Activated naive CD4-positive, alpha-beta T cell treated with anti-CD3 and anti-CD28 coated beads for 36 hours (primary cell): Measurements from ENCODE around the gene WDR89. TPM values are rescaled to one million over a fixed set of nuclear protein-coding genes. Genes with fewer than 3 reads are reported as not detected.
"Not testable (repeated sequence)": the region's sequence is repeated elsewhere in the genome, so short reads cannot be mapped to it uniquely, and the experiment has no call there.

Experiments
- CTCF ChIA-PET: fragments of 350-600 bp; sonication (Branson Sonifier 250); formaldehyde crosslinking; loops from one replicate; lab custom pipeline; 2021; ENCODE audit warnings: antibody characterized with exemption; lab: Charles Lee
- DNase-seq: peaks from one replicate; pipeline ENCODE4 v3.0.0-alpha.2; 2020
- H3K27ac Mint-ChIP-seq: one replicate; pipeline ENCODE4 v1.8.0; 2021; ENCODE audit warnings: mild to moderate bottlenecking, mixed read lengths
- H3K27me3 Mint-ChIP-seq: one replicate; pipeline ENCODE4 v1.8.0; 2021; ENCODE audit warnings: low read depth, mixed read lengths
- H3K36me3 Mint-ChIP-seq: one replicate; pipeline ENCODE4 v1.8.0; 2021; ENCODE audit warnings: low read depth, mixed read lengths
- H3K4me1 Mint-ChIP-seq: one replicate; pipeline ENCODE4 v1.8.0; 2021; ENCODE audit warnings: low read depth, mixed read lengths
- H3K4me3 Mint-ChIP-seq: one replicate; pipeline ENCODE4 v1.8.0; 2021; ENCODE audit warnings: mild to moderate bottlenecking, moderate library complexity, mixed read lengths
- H3K9me3 Mint-ChIP-seq: one replicate; pipeline ENCODE4 v1.8.0; 2021; ENCODE audit warnings: mixed read lengths
- intact Hi-C: fragments of 100-400 bp; cut with micrococcal nuclease; formaldehyde crosslinking; loops from one replicate; pipeline ENCODE4 v1.15.1; 2023
- total RNA-seq, 2 experiments: library from RNA; stranded (reverse); gene quantifications; one replicate each; pipeline ENCODE4 v1.2.3, GENCODE V29; 2021

Gene WDR89
- total RNA-seq, 2 experiments from 2014 or later = 26.7 to 27.7 TPM

GRCh38 chr14:63671987-63672386 is 30.3 kb upstream of the WDR89 start:
- Mint-ChIP-seq H3K4me3 (no peak overlapping the region), H3K27ac (no peak overlapping the region), H3K27me3 (no peaks in the 10 kb centered on the region), H3K9me3 (no peaks in the 10 kb centered on the region), H3K4me1 (no peaks in the 10 kb centered on the region), H3K36me3 (no peaks in the 10 kb centered on the region)
- CTCF ChIA-PET = no interaction called here
- no peak for DNase-seq
- intact Hi-C loops = no loop called here

- no peak overlapping the region for H3K4me3 Mint-ChIP-seq
- CTCF ChIA-PET = interaction anchor here (1.1 kb wide), 1 partner anchor 20 kb away, joined by 3 read pairs; no protein-coding TSS in a partner anchor
- H3K36me3 Mint-ChIP-seq = no peaks in the 10 kb centered on the region
- H3K27ac Mint-ChIP-seq = no peak overlapping the region
- no peaks in the 10 kb centered on the region for H3K27me3 Mint-ChIP-seq
- no peak for DNase-seq
- H3K9me3 Mint-ChIP-seq = no peaks in the 10 kb centered on the region
- H3K4me1 Mint-ChIP-seq = no peaks in the 10 kb centered on the region
- intact Hi-C loops = no loop called here
Measured at GRCh38 chr14:63670692-63671091, 29.0 kb upstream of the WDR89 start.

- Mint-ChIP-seq H3K4me1 (no peaks in the 10 kb centered on the region), H3K4me3 (no peak overlapping the region), H3K36me3 (no peaks in the 10 kb centered on the region), H3K27me3 (no peaks in the 10 kb centered on the region), H3K9me3 (no peaks in the 10 kb centered on the region), H3K27ac (no peak overlapping the region)
- CTCF ChIA-PET = no interaction called here
- DNase-seq = no peak
- intact Hi-C loops = no loop called here
Measured at GRCh38 chr14:63666335-63666734, 24.7 kb upstream of the WDR89 start.

GRCh38 chr14:63663428-63664341 is 22.0 kb upstream of the WDR89 start:
- intact Hi-C loops = no loop called here

GRCh38 chr14:63662776-63663175 is 21.1 kb upstream of the WDR89 start:
- no peaks in the 10 kb centered on the region for H3K9me3 Mint-ChIP-seq
- CTCF ChIA-PET = no interaction called here

More at GRCh38 chr14:63663428-63664341, 22.0 kb upstream of the WDR89 start:
- no peak for DNase-seq
- peaks cover 3% of the 10 kb centered on the region for H3K36me3 Mint-ChIP-seq
- no peaks in the 10 kb centered on the region for H3K4me1 Mint-ChIP-seq
- CTCF ChIA-PET = no interaction called here
- H3K4me3 Mint-ChIP-seq = no peak overlapping the region
- H3K9me3 Mint-ChIP-seq = no peaks in the 10 kb centered on the region
- no peak overlapping the region for H3K27ac Mint-ChIP-seq
- no peaks in the 10 kb centered on the region for H3K27me3 Mint-ChIP-seq

GRCh38 chr14:63661881-63662280 is 20.2 kb upstream of the WDR89 start:
- CTCF ChIA-PET, DNase-seq, H3K4me3 Mint-ChIP-seq, intact Hi-C loops, H3K9me3 Mint-ChIP-seq, H3K27me3 Mint-ChIP-seq, H3K4me1 Mint-ChIP-seq, H3K36me3 Mint-ChIP-seq, H3K27ac Mint-ChIP-seq: not testable (repeated sequence)

More at GRCh38 chr14:63662776-63663175, 21.1 kb upstream of the WDR89 start:
- no peaks in the 10 kb centered on the region for H3K4me1 Mint-ChIP-seq
- H3K27ac Mint-ChIP-seq = no peak overlapping the region
- intact Hi-C loops = no loop called here
- no peaks in the 10 kb centered on the region for H3K27me3 Mint-ChIP-seq
- DNase-seq = no peak
- H3K4me3 Mint-ChIP-seq = no peak overlapping the region
- H3K36me3 Mint-ChIP-seq = peaks cover 3% of the 10 kb centered on the region

GRCh38 chr14:63659726-63660125 is 18.1 kb upstream of the WDR89 start:
- Mint-ChIP-seq H3K4me3 (no peak overlapping the region), H3K9me3 (no peaks in the 10 kb centered on the region), H3K27ac (no peak overlapping the region), H3K4me1 (no peaks in the 10 kb centered on the region), H3K36me3 (peaks cover 3% of the 10 kb centered on the region), H3K27me3 (no peaks in the 10 kb centered on the region)
- CTCF ChIA-PET = no interaction called here
- DNase-seq = no peak
- intact Hi-C loops = no loop called here

GRCh38 chr14:63656194-63656593 is 14.5 kb upstream of the WDR89 start:
- no peak overlapping the region for H3K4me3 Mint-ChIP-seq
- peaks cover 15% of the 10 kb centered on the region for H3K4me1 Mint-ChIP-seq
- intact Hi-C loops = no loop called here
- H3K27me3 Mint-ChIP-seq = no peaks in the 10 kb centered on the region
- CTCF ChIA-PET = interaction anchor here (1.0 kb wide), 1 partner anchor 71 kb away, joined by 3 read pairs; the partner anchor contains the start of gene SGPP1
- DNase-seq = no peak
- H3K27ac Mint-ChIP-seq = no peak overlapping the region
- H3K36me3 Mint-ChIP-seq = peaks cover 6% of the 10 kb centered on the region
- no peaks in the 10 kb centered on the region for H3K9me3 Mint-ChIP-seq

GRCh38 chr14:63654936-63655335 is 13.3 kb upstream of the WDR89 start:
- intact Hi-C loops = loop anchor here (1.0 to 5.0 kb wide), 2 partner anchors 10 to 637 kb away; partner anchors contain the start of gene ESR2
- CTCF ChIA-PET = no interaction called here
- no peak for DNase-seq
- no peak overlapping the region for H3K27ac Mint-ChIP-seq
- peaks cover 6% of the 10 kb centered on the region for H3K36me3 Mint-ChIP-seq
- no peaks in the 10 kb centered on the region for H3K9me3 Mint-ChIP-seq
- H3K4me1 Mint-ChIP-seq = peaks cover 25% of the 10 kb centered on the region
- no peaks in the 10 kb centered on the region for H3K27me3 Mint-ChIP-seq
- H3K4me3 Mint-ChIP-seq = no peak overlapping the region

GRCh38 chr14:63654346-63654745 is 12.7 kb upstream of the WDR89 start:
- H3K4me3 Mint-ChIP-seq = no peak overlapping the region
- H3K36me3 Mint-ChIP-seq = peaks cover 3% of the 10 kb centered on the region
- H3K27me3 Mint-ChIP-seq = no peaks in the 10 kb centered on the region
- peaks cover 29% of the 10 kb centered on the region for H3K4me1 Mint-ChIP-seq
- intact Hi-C loops = loop anchor here (1.0 to 5.0 kb wide), 2 partner anchors 11 to 638 kb away; partner anchors contain the start of gene ESR2
- no peak overlapping the region for H3K27ac Mint-ChIP-seq
- H3K9me3 Mint-ChIP-seq = no peaks in the 10 kb centered on the region
- CTCF ChIA-PET = no interaction called here
- no peak for DNase-seq

- no peaks in the 10 kb centered on the region for H3K27me3 Mint-ChIP-seq
- peaks cover 3% of the 10 kb centered on the region for H3K36me3 Mint-ChIP-seq
- H3K27ac Mint-ChIP-seq = peak overlapping the region; percentile 70
- DNase-seq = peak; percentile 50
- H3K9me3 Mint-ChIP-seq = no peaks in the 10 kb centered on the region
- CTCF ChIA-PET = interaction anchor here (0.5 to 3.7 kb wide), 5 partner anchors 8 to 213 kb away, joined by 3 to 15 read pairs (median 3); partner anchors contain the start of gene WDR89
- peaks cover 40% of the 10 kb centered on the region for H3K4me1 Mint-ChIP-seq
- no peak overlapping the region for H3K4me3 Mint-ChIP-seq
- intact Hi-C loops = loop anchor here (5.0 kb wide), 1 partner anchor 640 kb away; the partner anchor contains the start of gene ESR2
Measured at GRCh38 chr14:63652406-63652805, 10.7 kb upstream of the WDR89 start.

GRCh38 chr14:63650256-63650952 is 8.7 kb upstream of the WDR89 start:
- CTCF ChIA-PET = interaction anchor here (0.7 to 3.7 kb wide), 6 partner anchors 9 to 260 kb away, joined by 3 to 15 read pairs (median 4); partner anchors contain the start of gene WDR89
- intact Hi-C loops = loop anchor here (1.0 to 5.0 kb wide), 4 partner anchors 8 to 642 kb away; partner anchors contain the start of gene ESR2
- peaks cover 50% of the 10 kb centered on the region for H3K4me1 Mint-ChIP-seq

More at GRCh38 chr14:63650256-63650952, 8.7 kb upstream of the WDR89 start:
- DNase-seq = peak; percentile 76
- Mint-ChIP-seq H3K27me3 (no peaks in the 10 kb centered on the region), H3K27ac (peak overlapping the region; percentile 97), H3K4me3 (peak overlapping the region; percentile 34), H3K36me3 (peaks cover 3% of the 10 kb centered on the region), H3K9me3 (no peaks in the 10 kb centered on the region)
